ENCODE measurements around the gene TRIB2. TPM values are rescaled to one million over a fixed set of nuclear protein-coding genes. Genes with fewer than 3 reads are reported as not detected.
A peak's percentile ranks its signal among the peaks of the same experiment; 100 is the strongest.

The TRIB2 gene
- total RNA-seq, 1 experiment from 2014 or later = 8.6 TPM

- peak; percentile 60 for DNase-seq (ENCODE audit: low spot score)
These were observed 19.1 kb upstream of the TRIB2 start for GRCh38 chr2:12697617-12698016.

DNA sequence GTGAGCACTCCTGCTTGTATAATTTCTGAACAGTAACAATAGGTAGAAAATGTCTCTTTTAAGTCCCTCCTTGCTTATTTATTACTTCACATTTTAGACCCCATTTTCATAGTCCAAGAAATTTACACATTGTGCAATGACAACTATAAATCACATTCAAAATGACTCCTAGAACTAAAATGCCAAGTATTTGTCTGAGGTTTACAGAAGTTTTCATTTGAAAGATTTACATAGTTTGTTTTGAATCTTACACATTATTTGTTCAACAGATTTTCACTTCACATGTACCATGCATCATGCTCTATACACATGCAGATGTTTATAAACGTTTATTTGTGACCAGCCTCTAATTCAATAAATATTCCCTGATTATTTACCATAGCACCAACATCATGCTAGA lies 15.7 kb upstream of the TRIB2 start:
- DNase-seq (ENCODE audit: low spot score) = no peak

GRCh38 chr2:12701786-12702167 lies 15.0 kb upstream of the TRIB2 start:
- DNase-seq (ENCODE audit: low spot score) = no peak

- peak; percentile 53 for DNase-seq (ENCODE audit: low spot score)
These were observed 14.3 kb upstream of the TRIB2 start for GRCh38 chr2:12702168-12703121.

DNA sequence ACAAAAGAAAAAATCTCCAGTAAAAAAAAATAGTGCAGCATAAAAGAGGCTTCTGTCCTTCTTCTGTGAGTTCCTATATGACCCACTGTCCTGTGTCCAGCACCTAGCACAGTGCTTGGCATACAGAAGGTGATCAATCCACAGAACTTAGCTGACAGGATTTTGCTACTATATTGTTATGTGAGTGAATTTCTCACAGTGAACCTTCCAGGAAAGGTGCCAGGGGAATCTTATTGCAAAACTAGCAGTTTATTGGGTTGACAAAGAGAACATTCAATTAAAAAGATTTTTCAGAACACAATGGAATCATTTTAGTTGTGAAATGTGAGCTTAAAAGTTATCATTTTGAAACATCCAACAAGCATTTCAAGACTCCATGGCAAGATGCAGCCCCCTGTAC lies 12.4 kb upstream of the TRIB2 start:
- no peak for DNase-seq (ENCODE audit: low spot score)

GRCh38 chr2:12705230-12705629 lies 11.5 kb upstream of the TRIB2 start:
- DNase-seq (ENCODE audit: low spot score) = no peak

DNA sequence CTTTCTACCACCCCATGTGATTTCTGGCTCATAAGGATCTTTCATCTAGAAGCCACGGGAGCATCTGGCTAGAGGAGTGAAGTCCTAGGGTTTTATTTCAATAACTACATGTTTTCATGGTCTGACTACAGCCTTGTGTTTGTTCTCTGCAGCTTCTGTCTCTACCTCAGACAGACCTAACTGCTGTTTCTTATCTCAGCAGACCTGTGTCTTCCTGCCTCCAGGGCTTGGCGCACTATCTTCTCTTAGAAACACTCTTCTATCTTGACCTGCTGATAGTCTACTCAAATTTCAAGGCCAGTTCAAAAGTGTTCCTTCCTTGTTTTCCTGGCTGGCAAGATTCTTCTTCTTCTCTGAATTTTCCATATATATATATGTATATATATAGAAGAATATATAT lies 11.0 kb upstream of the TRIB2 start:
- no peak for DNase-seq (ENCODE audit: low spot score)

GRCh38 chr2:12708508-12709206 lies 8.1 kb upstream of the TRIB2 start:
- DNase-seq (ENCODE audit: low spot score) = no peak

- DNase-seq (ENCODE audit: low spot score) = no peak
These were observed 7.6 kb upstream of the TRIB2 start for GRCh38 chr2:12709207-12709522.

- DNase-seq (ENCODE audit: low spot score) = no peak
These were observed 6.4 kb upstream of the TRIB2 start for GRCh38 chr2:12710301-12710700.

GRCh38 chr2:12711339-12711738 lies 5.4 kb upstream of the TRIB2 start:
- DNase-seq (ENCODE audit: low spot score) = no peak

DNA sequence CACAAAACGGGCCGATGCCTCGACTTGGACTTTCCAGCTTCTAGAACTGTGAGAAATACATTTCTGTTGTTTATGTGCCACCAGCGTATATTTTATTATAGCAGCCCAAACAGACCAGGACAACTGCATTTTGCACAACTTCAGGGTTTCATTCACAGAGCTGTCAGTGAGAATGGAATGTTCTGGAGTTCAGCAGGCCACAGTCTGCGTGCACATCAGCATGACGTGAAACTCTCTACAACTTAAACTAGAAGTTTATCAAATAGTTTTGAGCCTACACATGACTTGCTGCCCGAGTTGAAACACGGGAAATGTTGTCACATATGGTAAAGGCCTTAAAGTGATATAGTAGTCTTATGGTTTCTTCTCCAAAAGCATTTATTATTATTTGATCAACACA lies 3.9 kb upstream of the TRIB2 start:
- no peak for DNase-seq (ENCODE audit: low spot score)

GRCh38 chr2:12714391-12715221 lies 2.1 kb upstream of the TRIB2 start:
- no peak for DNase-seq (ENCODE audit: low spot score)

DNA sequence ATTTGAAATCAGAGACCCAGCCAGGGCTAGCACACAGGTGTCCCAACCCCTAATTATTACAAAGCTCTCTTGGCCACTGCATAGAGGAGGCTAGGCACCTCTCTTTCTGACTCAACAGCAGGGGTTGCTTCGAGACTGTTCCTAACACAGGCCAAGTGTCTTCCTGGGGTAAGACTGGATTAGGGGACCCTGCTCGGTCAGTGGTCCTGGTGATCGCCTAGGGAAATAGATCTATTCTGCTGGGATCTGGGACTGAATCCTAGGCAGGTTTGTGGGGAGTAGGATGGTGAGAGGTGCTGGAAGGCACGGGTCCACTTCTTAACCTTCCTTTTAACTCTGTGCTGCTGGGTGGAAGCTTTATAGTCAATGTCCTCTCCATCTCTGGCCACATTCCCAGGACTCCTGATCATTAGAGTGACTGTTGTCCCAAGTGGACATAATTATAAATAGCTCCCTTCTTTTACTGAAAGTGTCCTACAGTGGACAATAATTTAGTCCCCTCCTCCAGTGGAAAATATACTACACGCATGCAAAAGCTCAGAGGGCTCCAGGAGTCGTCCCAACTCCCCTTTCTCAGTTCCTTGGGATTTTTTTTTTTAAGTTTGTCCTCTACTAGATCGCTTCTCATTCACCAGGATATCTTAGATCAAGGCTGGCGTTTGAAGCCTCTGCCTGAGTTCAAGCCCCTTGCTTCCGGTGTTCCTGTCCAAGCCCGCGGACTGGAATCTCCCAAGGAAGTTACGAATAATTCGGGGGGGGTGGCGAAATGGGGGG lies 1.3 kb upstream of the TRIB2 start:
- no peak for DNase-seq (ENCODE audit: low spot score)

DNA sequence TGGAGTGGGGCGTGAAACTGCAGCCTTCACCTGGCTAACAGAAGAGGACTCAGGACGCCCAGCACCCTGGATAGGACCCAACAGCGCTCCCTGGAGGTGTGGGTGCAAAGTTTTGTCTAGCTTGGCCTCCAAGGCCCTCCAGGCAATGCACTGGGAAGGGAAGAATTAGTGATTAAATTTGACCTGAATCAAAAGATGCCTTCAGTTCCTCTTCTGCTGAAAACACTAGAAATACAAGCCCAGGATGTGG lies 779 bp upstream of the TRIB2 start:
- peak; percentile 90 for DNase-seq (ENCODE audit: low spot score)

GRCh38 chr2:12717191-12718014 lies 667 bp downstream of the TRIB2 start:
- no peak for DNase-seq (ENCODE audit: low spot score)

GRCh38 chr2:12718015-12718671 lies 1.4 kb downstream of the TRIB2 start:
- no peak for DNase-seq (ENCODE audit: low spot score)

- DNase-seq (ENCODE audit: low spot score) = no peak
These were observed 2.1 kb downstream of the TRIB2 start for GRCh38 chr2:12718711-12719399.

- no peak for DNase-seq (ENCODE audit: low spot score)
These were observed 2.9 kb downstream of the TRIB2 start for GRCh38 chr2:12719400-12720277.
